Measurements from ENCODE around the gene IQCM.
"Not testable (repeated sequence)": the region's sequence is repeated elsewhere in the genome, so short reads cannot be mapped to it uniquely, and the experiment has no call there.

Gene IQCM

GRCh38 chr4:149426461-149426860 lies 389.2 kb downstream of the IQCM start:
- no peak for DNase-seq

GRCh38 chr4:149409555-149409962 lies 406.1 kb downstream of the IQCM start:
- no peak for DNase-seq

- no peak for DNase-seq
Measured at GRCh38 chr4:149409146-149409545, 406.5 kb downstream of the IQCM start.

GRCh38 chr4:149404143-149404542 lies 411.5 kb downstream of the IQCM start:
- DNase-seq, result no peak

GRCh38 chr4:149403081-149403480 lies 412.6 kb downstream of the IQCM start:
- no peak for DNase-seq

- DNase-seq, result no peak
Measured at GRCh38 chr4:149398993-149399392, 416.6 kb downstream of the IQCM start.

- DNase-seq, result peak; percentile 2 to 23 (median 14)
Measured at GRCh38 chr4:149370785-149371420, 444.7 kb downstream of the IQCM start.

GRCh38 chr4:149370002-149370401 lies 445.6 kb downstream of the IQCM start:
- no peak for DNase-seq

- no peak for DNase-seq
Measured at GRCh38 chr4:149353241-149353640, 462.4 kb downstream of the IQCM start.

GRCh38 chr4:149349541-149349940 lies 466.1 kb downstream of the IQCM start:
- DNase-seq, result no peak

- DNase-seq, result no peak
Measured at GRCh38 chr4:149347139-149347538, 468.5 kb downstream of the IQCM start.

- no peak for DNase-seq
Measured at GRCh38 chr4:149345424-149345823, 470.2 kb downstream of the IQCM start.

GRCh38 chr4:149344436-149344835 lies 471.2 kb downstream of the IQCM start:
- no peak for DNase-seq

- no peak for DNase-seq
Measured at GRCh38 chr4:149343614-149344013, 472.0 kb downstream of the IQCM start.

GRCh38 chr4:149341117-149341516 lies 474.5 kb downstream of the IQCM start:
- not testable (repeated sequence) for DNase-seq

- no peak for DNase-seq
Measured at GRCh38 chr4:149328161-149328560, 487.5 kb downstream of the IQCM start.

GRCh38 chr4:149322203-149322602 lies 493.4 kb downstream of the IQCM start:
- no peak for DNase-seq

GRCh38 chr4:149321438-149321837 lies 494.2 kb downstream of the IQCM start:
- DNase-seq, result no peak

GRCh38 chr4:149311076-149311475 lies 504.6 kb downstream of the IQCM start:
- no peak for DNase-seq

GRCh38 chr4:149306537-149306936 lies 509.1 kb downstream of the IQCM start:
- DNase-seq, result no peak

Data from suppressor macrophage treated with lipopolysaccharide for 1 hour (primary cell).